NCI-H446 (cell line): Measurements from ENCODE around the gene EIPR1.
A peak's percentile ranks its signal among the peaks of the same experiment; 100 is the strongest.
"Not testable (repeated sequence)": the region's sequence is repeated elsewhere in the genome, so short reads cannot be mapped to it uniquely, and the experiment has no call there.

ENCODE experiments used
- DNase-seq, 2 experiments: peaks; one replicate each; lab custom pipeline; 2025; lab: John Stamatoyannopoulos, UW

EIPR1 gene

DNA sequence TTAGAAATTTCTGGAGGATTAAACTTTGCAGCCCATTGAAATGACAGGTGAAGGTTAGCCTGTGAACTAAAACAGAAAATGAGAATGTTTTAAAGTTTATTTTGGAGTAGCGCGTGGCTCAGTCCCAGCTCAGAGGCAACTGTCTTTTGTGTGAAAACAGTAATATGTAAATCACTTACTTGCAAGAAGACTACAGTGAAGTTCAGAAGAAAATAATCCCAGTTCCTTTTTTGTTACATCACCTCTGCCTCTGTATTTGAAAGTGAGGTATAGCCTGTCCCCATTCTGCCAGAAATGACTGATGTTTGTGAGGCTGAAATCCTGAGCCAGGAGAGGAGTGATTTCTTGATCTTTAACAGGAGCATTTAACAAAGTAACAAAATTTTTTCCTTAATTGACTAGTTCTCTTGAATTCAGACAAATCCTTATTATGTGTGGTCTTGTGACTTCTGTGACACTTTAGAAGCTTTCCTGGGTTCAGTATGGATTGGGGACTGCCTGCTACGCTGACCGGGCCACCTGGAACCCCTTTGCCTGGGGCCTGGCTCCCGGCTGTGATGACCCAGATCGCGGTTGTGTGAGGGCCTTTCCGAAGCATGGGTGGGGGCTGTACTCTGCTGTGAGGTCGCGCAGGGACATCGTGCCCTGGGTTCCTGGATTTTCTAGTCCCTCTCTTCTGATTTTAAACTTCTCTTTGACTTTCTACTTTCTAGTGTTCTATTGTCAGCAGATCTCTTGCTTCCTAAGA is 26.1 kb upstream of the EIPR1 start:
- no peak for DNase-seq

DNA sequence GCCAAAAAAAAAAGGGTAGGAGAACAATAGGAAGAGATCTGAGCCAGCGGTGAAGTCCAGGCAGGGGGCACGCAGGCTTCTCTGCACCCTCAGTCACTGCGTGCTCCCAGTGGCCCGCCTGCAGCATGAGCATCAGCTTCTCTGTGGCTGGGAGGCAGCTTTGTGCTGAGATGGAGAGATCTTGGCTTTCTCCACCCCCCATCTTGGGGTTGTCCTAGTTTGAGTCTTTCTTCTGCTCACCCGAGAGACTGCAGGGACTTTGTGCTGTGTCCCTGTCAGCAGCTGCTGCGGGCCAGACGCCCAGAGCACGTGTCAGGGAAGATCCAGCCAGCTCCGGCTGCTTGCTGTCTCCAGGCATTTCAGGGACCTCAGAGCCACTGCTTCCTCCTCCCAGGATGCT is 22.2 kb upstream of the EIPR1 start:
- no peak for DNase-seq

DNA sequence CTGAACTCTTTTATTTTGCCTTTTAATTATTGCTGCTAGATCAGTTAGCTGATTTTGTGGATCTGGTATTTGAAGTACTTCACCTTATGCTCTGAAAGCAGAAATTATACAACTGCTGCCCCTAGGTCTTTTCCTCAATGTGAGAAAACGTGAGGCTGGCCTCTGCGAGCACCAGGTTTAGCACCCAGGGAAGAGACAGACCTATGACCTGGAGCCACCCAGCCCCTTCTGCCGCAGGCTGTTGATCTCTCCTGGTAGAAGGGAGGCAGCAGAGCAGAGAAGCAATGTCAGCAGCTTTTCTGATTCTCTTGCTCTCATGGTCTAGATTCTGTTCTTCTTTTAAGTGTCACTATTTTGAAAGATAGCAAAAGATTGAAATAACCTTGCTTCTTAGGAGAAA is 21.8 kb upstream of the EIPR1 start:
- no peak for DNase-seq

DNA sequence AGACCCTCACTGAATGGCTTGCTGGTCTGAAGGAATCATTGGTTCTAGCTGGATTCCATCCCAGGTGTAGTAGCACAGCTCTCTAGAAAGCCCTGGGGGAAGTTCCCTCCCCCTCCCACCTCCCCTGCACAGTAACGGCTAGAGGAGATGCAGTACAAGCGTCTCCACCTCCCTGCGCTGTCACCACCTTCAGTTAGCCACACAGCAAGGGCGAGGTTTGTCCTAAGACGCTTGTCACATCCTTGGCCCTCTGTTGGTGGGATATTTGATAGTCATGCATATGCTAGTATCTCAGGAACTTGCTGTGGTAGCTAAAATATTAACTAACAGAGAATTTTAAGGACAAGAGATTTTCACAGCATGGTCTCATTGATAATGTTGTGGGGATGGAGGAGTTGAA is 21.2 kb upstream of the EIPR1 start:
- no peak for DNase-seq

DNA sequence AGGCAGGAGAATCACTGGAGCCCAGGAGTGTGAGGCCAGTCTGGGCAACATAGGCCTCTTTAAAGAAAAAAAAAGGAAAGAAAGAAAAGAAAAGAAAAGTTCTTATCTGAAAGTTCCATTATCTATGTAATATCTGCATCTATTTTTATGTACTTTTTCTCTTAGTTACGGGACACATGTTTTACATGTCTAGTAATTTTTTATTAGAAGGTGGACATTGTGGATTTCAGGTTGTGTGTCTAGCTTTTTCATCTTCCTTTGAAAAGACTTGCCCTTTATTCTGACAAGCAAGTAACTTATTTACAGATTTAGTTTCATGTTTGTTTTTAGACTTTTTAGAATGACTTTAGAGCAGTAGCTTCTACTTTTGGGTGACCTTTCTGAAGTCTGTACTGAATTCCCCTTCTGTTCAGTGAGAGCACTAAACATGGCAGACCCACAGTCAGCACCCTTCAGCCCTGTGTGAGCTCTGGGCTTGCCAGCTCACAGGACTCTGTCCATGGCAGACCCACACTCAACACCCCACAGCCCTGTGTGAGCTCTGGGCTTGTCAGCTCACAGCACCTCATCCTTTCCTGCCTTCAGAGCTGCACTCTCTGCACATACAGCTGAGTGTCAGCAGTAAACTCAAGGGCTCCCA is 19.4 kb upstream of the EIPR1 start:
- no peak for DNase-seq

DNA sequence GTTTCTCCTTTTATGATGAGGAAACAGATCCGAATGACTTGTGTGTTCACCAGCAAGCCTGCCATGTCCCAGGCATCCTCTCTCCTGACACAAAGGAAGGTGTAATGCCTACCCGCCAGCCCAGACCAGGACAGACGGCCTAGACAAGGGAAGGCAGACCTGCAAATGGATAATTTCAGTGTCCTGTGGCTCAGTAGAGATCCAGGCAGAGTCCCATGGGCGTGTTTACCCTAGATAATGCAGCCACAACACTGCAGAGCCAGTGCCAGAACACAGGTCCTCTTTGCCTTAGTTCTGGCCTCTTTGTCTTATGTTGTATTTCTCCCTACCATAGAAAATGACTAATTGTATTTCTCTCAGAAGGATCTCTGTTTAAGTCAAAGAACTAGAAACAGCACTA is 14.6 kb upstream of the EIPR1 start:
- DNase-seq = no peak

DNA sequence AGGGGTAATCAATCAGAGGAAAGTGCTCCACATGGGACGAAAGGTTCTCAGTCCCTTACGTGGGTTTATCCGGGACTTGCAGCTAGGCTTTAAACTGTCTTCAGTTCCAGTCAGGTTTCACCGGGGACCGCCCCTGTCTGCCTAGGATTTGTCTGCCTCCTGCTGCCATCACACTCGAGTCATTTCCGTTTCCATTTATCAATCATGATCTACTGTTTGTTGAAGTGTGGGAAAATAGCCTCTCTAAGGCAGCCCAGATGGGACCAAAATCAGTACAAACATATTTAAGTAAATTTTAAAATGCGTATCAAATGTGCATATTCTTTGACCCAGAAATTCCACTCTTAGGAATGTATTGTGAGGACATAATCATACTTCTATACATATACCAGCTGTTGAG is 12.4 kb upstream of the EIPR1 start:
- no peak for DNase-seq

DNA sequence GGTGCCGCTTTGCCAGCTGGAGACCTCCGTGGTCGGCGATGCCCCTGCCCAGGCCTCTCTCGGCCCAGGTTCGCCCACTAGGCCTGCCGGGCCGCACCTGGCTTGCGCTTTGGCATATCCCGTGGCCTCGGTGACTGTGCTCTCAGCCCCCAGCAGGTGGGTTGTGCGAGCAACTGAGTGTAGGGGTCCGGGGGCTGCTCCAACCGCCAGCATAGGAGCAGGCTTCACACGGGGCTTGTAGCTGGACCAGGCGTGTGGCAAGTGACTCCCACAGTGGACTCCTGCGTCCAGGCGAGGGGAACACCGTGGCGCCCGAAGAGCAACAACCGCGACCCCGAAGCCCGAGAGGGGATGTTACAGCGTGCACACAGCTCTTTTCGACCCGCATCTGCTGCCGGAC is 11.6 kb upstream of the EIPR1 start:
- DNase-seq = no peak

DNA sequence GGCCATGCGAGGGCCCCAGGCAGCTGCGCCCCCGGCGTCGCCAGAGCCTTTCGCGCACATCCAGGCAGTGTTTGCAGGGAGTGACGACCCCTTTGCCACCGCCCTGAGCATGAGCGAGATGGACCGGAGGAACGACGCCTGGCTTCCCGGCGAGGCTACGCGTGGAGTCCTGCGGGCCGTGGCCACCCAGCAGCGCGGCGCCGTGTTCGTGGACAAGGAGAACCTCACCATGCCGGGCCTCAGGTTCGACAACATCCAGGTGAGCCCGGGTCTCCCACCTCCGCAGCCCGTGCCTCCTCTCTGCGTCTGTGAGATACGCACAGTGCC is 10.8 kb upstream of the EIPR1 start:
- no peak for DNase-seq

DNA sequence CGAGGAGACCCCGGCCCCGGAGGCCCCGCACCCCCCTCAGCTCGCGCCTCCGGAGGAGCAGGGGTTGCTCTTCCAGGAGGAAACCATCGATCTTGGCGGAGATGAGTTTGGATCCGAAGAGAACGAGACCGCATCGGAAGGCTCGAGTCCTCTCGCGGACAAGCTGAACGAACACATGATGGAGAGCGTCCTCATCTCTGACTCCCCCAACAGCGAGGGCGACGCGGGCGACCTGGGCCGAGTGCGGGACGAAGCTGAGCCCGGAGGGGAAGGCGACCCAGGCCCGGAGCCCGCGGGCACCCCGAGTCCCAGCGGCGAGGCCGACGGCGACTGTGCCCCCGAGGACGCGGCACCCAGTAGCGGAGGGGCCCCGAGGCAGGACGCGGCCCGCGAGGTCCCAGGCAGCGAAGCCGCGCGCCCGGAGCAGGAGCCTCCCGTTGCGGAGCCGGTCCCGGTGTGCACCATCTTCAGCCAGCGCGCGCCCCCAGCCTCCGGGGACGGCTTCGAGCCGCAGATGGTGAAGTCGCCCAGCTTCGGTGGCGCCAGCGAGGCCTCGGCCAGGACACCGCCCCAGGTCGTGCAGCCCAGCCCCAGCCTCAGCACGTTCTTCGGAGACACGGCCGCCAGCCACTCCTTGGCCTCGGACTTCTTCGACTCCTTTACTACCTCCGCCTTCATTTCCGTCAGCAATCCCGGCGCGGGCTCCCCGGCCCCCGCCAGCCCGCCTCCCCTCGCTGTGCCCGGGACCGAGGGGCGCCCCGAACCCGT is 10.2 kb upstream of the EIPR1 start:
- DNase-seq = no peak

DNA sequence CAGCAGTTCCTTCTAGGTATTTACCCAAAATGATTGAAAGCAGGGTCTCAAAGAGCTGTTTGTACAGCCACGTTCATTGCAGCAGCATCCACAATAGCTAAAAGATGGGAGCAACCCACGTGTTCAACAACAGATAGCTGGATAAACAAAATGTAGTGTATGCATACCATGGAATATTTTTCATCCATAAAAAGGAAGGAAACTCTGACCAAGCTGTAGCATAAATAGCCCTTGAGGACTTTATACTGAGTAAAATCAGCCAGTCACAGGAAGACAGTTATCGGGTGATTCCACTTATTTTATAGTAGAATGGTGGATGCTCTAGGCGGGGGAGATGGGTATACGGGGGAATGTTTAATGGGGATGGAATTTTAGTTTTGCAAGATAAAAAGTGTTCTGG is 9.4 kb upstream of the EIPR1 start:
- DNase-seq = no peak

DNA sequence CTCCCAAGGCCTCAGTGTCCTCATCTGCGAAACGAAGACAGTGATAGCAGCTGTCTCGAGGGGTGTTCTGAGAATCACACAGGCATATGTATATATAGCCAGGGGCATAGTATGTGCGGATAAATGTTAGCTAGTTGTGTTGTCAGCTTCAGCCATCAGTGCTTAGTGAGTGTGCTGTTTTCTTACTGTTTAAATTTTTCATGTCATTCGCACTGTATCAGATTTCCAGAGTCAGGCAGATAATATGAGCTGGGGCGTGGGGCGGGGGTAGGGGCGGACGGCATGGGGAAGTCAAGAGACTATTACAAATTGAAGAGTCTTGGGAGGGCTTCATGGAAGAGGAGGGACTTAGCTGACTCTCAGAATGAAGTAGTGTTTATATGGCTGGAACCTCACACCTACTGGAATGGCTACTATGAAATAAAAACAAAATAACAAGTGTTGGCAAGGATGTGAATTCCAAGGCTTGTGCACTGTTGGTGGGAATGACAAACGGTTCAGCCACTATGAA is 8.9 kb upstream of the EIPR1 start:
- no peak for DNase-seq

DNA sequence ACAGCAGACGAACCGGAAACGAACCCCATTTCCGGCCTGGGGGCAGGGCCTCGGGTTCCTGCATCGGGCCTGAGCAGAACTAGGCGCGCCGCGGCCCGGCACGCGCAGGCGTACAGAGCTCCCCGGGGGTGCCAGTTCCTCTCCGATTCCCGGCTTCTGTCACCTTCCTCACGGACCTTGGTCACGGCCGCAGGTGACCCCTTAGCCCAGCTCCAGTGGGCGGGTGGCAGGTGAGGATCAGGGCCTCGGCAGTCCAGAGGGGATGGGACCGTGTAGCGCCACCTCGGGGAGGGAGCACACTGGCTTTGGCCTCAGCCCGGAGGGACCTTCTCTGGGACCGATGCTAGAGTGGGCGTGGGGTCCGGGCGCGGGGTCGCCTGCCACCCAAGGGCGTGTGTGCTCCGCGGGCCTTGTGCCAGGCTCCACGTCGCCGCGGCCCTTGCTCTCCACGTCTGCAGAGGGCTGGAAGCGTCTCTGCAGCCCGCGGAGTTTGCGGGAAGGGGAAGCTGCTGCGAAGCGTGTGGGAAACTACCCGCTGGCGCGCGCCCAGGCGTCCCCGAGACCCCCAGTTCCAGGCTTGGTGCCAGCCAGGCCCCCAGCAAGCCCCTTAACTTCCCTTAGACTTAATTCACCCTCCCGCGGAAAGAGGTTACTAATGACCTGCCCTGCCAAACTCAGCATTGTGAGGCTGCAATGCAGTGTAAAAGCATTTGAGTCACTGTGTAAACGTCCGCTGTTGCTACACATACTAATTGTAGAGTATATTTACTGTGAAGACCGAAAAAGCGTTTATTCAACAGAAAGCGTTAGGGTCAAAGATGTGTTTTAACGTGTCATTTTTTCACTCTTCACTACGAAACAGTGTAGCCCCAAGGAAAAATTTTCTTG is 2.3 kb upstream of the EIPR1 start, which contains the start of gene TRAPPC12:
Gene TRAPPC12, plus strand, starts transcription at position 48 of the 888 bp plus-strand sequence. CDS start 7,930 bp downstream, outside the sequence.
- peak; percentile 82 to 95 for DNase-seq

DNA sequence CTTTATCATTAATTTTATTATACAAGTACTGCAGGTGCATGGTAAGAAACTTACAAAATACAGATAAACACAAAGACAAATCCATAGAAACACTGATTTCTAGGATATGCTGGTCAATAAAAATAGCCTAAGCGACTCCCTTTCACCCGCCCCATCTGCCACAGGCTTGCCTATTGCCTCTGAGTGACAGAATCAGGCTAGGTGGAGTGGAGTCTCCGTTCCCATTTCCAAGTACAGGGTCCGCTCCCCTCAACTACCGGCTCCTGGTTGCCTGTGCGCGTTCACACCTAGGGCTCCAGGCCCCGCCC is 1.7 kb upstream of the EIPR1 start:
- no peak for DNase-seq

DNA sequence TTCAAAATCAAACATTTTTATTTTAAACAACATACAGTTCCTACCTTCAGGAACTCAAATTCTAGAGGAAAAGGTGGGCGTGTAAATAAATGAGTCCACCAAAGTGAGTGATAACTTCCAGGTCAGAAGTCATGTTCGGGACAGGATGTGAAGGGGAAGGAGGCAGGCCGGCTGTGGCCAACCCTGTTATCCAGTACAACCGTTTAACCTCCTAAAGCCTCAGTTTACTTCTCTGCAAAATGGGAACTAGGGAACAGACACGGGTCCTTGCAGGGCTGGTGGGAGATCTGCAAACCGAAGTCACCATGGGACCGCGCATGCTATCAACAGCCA is 373 bp downstream of the EIPR1 start:
- peak; percentile 30 to 48 for DNase-seq

DNA sequence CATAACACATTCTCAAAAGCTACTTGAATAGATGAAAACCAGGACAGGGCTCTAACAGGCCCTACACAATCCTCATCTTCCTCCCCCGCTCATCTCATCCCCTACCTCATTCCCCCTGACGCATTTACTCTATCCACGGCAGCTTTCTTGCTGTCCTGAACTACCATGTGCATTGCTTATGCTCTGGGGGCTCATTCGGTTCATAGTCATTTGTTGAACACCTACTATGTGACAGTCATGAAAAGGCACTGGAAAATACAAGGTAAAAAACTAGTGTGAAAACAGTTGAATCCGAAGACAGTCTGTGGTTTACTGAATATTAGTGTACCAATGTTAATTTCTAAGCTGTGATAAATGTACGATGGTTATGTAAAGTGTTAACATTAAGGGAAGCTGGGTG is 797 bp downstream of the EIPR1 start:
- DNase-seq = no peak

DNA sequence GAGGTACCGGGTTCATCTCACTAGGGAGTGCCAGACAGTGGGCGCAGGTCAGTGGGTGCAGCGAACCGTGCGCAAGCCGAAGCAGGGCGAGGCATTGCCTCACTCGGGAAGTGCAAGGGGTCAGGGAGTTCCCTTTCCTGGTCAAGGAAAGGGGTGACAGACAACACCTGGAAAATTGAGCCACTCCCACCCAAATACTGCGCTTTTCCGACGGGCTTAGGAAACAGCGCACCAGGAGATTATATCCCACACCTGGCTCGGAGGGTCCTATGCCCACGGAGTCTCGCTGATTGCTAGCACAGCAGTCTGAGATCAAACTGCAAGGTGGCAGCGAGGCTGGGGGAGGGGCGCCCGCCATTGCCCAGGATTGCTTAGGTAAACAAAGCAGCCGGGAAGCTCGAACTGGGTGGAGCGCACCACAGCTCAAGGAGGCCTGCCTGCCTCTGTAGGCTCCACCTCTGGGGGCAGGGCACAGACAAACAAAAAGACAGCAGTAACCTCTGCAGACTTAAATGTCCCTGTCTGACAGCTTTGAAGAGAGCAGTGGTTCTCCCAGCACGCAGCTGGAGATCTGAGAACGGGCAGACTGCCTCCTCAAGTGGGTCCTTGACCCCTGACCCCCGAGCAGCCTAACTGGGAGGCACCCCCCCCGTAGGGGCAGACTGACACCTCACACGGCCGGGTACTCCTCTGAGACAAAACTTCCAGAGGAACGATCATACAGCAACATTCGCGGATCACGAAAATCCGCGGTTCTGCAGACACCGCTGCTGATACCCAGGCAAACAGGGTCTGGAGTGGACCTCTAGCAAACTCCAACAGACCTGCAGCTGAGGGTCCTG is 8.1 kb downstream of the EIPR1 start:
- not testable (repeated sequence) for DNase-seq

DNA sequence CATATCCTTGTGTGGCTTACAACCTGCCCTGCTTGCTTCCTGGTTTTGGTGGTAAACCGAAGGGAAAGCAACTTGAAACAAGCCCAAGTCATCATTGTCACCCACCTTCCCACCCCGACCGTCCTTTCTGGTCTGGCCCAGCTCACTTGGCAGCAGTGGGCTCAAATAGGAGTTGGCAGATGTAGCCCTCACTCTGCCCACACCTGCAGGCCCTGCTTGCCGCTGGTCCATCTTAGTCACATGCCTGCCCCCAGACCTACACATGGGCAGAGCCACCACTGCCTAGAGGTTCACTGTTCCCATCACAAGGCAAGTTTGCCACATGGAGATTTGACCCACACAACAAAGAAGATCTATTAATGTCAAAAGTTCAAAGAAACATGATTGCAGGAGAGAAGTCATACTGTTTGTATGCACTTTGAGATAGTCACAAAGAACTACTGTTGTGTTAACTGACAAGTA is 9.3 kb downstream of the EIPR1 start:
- DNase-seq = no peak

DNA sequence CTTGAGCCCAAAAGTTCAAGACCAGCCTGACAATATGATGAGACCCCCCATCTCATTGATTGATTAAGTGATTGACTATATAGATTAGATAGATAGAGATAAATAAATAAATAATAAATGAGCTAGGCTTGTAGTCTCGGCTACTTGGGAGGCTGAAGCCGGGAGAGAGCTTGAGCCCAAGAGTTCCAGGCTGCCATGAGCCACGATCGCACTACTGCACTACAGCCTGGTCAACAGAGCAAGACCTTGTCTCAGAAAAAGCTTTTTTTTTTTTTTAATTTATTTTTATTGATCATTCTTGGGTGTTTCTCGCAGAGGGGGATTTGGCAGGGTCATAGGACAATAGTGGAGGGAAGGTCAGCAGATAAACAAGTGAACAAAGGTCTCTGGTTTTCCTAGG is 12.4 kb downstream of the EIPR1 start:
- DNase-seq = no peak

DNA sequence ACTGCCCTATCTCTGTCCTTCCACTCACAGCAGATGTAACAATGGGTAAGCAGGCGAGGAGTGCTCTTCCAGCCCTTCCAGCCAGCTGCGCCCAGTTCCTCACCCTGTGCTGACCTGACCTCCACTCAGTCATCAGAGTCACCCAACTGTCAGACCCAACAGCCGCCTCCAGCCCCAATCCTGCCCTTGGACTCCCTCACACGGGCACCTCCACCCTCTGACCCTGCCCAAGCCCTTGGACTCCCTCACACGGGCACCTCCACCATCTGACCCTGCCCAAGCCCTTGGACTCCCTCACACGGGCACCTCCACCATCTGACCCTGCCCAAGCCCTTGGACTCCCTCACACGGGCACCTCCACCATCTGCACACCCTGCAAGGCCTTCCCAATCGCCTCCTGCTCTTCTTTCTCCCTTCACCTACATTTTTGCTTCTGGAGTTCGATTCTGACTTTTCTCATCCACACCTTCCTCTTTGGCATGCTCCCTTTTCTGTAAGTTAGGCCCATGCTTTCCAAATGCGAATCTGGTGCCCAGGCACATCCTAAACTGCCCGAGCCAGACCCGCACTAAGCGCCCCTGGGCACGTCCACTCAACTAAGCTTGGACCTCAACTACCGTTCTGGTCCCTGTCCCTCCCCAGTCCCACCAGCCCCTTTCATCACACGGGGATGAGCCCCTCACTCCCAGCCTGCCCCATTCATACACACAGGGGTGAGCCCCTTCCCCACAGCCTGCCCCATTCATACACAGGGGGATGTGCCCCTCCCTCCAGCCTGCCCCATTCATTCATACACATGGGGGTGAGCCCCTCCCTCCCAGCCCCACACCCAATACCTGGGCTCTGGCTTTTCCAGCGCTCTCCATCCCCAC is 15.9 kb downstream of the EIPR1 start:
- DNase-seq = no peak
